ENCODE data around the gene PECR.

Gene PECR

GRCh38 chr2:216094701-216095100 is 13.1 kb upstream of the PECR start:
- no peaks in the 10 kb centered on the region for H3K9me3 ChIP-seq (ENCODE audit: insufficient read depth, low read length)
- peaks cover 5% of the 10 kb centered on the region for H3K4me1 ChIP-seq (ENCODE audit: low read length)
- H3K27ac ChIP-seq (ENCODE audit: low read length), result no peak overlapping the region
- no peak overlapping the region for H3K4me3 ChIP-seq (ENCODE audit: low read length)
- H4K20me1 ChIP-seq (ENCODE audit: insufficient read depth, low read length), result no peaks in the 10 kb centered on the region
- no peak overlapping the region for H3K9ac ChIP-seq (ENCODE audit: low read length)
- H3K27me3 ChIP-seq (ENCODE audit: low read depth, low read length), result no peaks in the 10 kb centered on the region
- no peak overlapping the region for H2AFZ ChIP-seq (ENCODE audit: low read depth, low read length)
- no peak overlapping the region for H3K4me2 ChIP-seq (ENCODE audit: low read length)
- no peaks in the 10 kb centered on the region for H3K79me2 ChIP-seq (ENCODE audit: low read length)
- TF ChIP-seq CTCF (IDR thresholded peaks at IDR 0.05; ENCODE audit: low read depth, low read length), result no peak
- TF ChIP-seq EZH2phosphoT487 (IDR thresholded peaks at IDR 0.05; ENCODE audit: low read depth), result no peak
- no peaks in the 10 kb centered on the region for H3K36me3 ChIP-seq (replicated peaks; ENCODE audit: low read depth, low read length)

GRCh38 chr2:216092646-216093045 is 11.0 kb upstream of the PECR start:
- Histone ChIP-seq H4K20me1 (ENCODE audit: insufficient read depth, low read length) (no peaks in the 10 kb centered on the region), H3K27me3 (ENCODE audit: low read depth, low read length) (no peaks in the 10 kb centered on the region), H3K79me2 (ENCODE audit: low read length) (no peaks in the 10 kb centered on the region), H3K4me3 (ENCODE audit: low read length) (no peak overlapping the region), H3K27ac (ENCODE audit: low read length) (no peak overlapping the region), H3K4me2 (ENCODE audit: low read length) (peak overlapping the region; percentile 30), H2AFZ (ENCODE audit: low read depth, low read length) (0 out of 2 replicates have a peak overlapping the region, but pooled peaks have one; percentile 70), H3K4me1 (ENCODE audit: low read length) (peaks cover 5% of the 10 kb centered on the region), H3K36me3 (replicated peaks; ENCODE audit: low read depth, low read length) (no peaks in the 10 kb centered on the region), H3K9me3 (ENCODE audit: insufficient read depth, low read length) (no peaks in the 10 kb centered on the region), H3K9ac (ENCODE audit: low read length) (no peak overlapping the region)
- TF ChIP-seq CTCF (IDR thresholded peaks at IDR 0.05; ENCODE audit: low read depth, low read length) (no peak), EZH2phosphoT487 (IDR thresholded peaks at IDR 0.05; ENCODE audit: low read depth) (no peak)

- H3K79me2 ChIP-seq (ENCODE audit: low read length), result no peaks in the 10 kb centered on the region
- no peaks in the 10 kb centered on the region for H4K20me1 ChIP-seq (ENCODE audit: insufficient read depth, low read length)
- no peak overlapping the region for H3K27ac ChIP-seq (ENCODE audit: low read length)
- no peaks in the 10 kb centered on the region for H3K9me3 ChIP-seq (ENCODE audit: insufficient read depth, low read length)
- H3K36me3 ChIP-seq (replicated peaks; ENCODE audit: low read depth, low read length), result no peaks in the 10 kb centered on the region
- no peak overlapping the region for H2AFZ ChIP-seq (ENCODE audit: low read depth, low read length)
- H3K4me1 ChIP-seq (ENCODE audit: low read length), result peaks cover 5% of the 10 kb centered on the region
- TF ChIP-seq EZH2phosphoT487 (IDR thresholded peaks at IDR 0.05; ENCODE audit: low read depth) (no peak), CTCF (IDR thresholded peaks at IDR 0.05; ENCODE audit: low read depth, low read length) (no peak)
- no peak overlapping the region for H3K4me2 ChIP-seq (ENCODE audit: low read length)
- H3K4me3 ChIP-seq (ENCODE audit: low read length), result no peak overlapping the region
- no peaks in the 10 kb centered on the region for H3K27me3 ChIP-seq (ENCODE audit: low read depth, low read length)
- H3K9ac ChIP-seq (ENCODE audit: low read length), result no peak overlapping the region
Measured at GRCh38 chr2:216090369-216090786, 8.8 kb upstream of the PECR start.

- no peaks in the 10 kb centered on the region for H3K36me3 ChIP-seq (replicated peaks; ENCODE audit: low read depth, low read length)
- TF ChIP-seq EZH2phosphoT487 (IDR thresholded peaks at IDR 0.05; ENCODE audit: low read depth), result no peak
- no peak for TF ChIP-seq CTCF (IDR thresholded peaks at IDR 0.05; ENCODE audit: low read depth, low read length)
- no peak overlapping the region for H2AFZ ChIP-seq (ENCODE audit: low read depth, low read length)
- no peaks in the 10 kb centered on the region for H3K79me2 ChIP-seq (ENCODE audit: low read length)
- no peak overlapping the region for H3K4me2 ChIP-seq (ENCODE audit: low read length)
- no peak overlapping the region for H3K4me3 ChIP-seq (ENCODE audit: low read length)
- no peaks in the 10 kb centered on the region for H3K27me3 ChIP-seq (ENCODE audit: low read depth, low read length)
- H3K4me1 ChIP-seq (ENCODE audit: low read length), result peaks cover 11% of the 10 kb centered on the region; the same call in 1 of the 2 replicates
- no peaks in the 10 kb centered on the region for H4K20me1 ChIP-seq (ENCODE audit: insufficient read depth, low read length)
- no peak overlapping the region for H3K27ac ChIP-seq (ENCODE audit: low read length)
- H3K9me3 ChIP-seq (ENCODE audit: insufficient read depth, low read length), result no peaks in the 10 kb centered on the region
- no peak overlapping the region for H3K9ac ChIP-seq (ENCODE audit: low read length)
Measured at GRCh38 chr2:216086207-216086893, 4.7 kb upstream of the PECR start.

Measured in OCI-LY3 (cell line).